Measurements from ENCODE around the gene SYNJ2.
"Not testable (repeated sequence)": the region's sequence is repeated elsewhere in the genome, so short reads cannot be mapped to it uniquely, and the experiment has no call there.

The SYNJ2 gene

DNA sequence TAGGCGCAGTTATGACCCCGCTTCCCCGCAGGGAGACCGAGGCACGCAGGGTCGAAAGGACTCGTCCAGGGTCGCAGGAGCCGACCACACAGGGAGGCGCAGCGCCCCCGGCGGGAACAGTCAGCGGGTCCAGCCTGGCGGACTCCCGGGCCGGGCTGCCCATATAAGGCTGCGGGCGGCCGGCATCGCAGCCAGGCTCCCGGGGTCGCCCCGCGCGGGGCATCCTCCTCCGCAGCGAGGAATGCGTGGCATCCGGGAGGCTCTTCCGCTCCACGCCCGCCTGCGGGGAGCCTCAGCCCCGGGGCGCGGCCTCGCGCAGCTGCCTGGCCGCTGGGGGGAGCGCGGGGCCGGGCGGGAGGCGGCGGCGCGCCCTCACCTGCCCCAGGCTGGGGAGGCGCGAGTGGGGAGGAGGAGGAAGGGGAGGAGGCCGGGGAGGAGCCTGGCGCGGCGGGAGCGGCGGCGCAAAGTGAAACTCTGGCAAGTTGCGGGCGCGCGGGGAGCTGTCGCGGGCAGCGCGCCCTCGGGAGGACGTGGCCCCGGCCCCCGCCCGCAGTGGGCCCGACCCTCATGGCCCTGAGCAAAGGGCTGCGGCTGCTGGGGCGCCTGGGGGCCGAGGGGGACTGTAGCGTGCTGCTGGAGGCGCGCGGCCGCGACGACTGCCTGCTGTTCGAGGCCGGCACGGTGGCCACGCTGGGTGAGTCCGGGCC, at the start of gene SYNJ2:
TSS of gene SYNJ2 (plus strand) at position 469 of the 707 bp plus-strand sequence. CDS start at position 568, 99 bp downstream.
- peak; percentile 83 for DNase-seq

DNA sequence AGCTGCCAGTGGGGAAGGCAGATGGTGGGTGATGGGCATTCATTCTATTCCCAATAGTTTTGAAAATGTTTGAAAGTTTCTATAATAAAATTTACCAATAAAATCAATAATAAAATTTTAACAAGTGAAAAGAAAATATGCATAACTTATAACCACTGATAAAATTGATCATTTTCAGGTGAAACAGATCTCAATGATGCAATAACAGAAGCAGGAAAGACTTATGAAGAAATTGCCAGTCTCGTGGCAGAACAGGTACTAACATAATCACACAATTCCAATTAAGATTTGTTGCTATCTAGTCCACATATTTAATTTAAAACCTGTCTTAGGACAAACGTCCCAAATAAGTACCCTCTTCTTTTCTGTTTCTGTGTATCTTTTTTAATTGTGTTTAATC, 45.9 kb upstream of the SYNJ2 start:
- DNase-seq: no peak

GRCh38 chr6:157937318-157937717, 44.3 kb upstream of the SYNJ2 start:
- no peak for DNase-seq

DNA sequence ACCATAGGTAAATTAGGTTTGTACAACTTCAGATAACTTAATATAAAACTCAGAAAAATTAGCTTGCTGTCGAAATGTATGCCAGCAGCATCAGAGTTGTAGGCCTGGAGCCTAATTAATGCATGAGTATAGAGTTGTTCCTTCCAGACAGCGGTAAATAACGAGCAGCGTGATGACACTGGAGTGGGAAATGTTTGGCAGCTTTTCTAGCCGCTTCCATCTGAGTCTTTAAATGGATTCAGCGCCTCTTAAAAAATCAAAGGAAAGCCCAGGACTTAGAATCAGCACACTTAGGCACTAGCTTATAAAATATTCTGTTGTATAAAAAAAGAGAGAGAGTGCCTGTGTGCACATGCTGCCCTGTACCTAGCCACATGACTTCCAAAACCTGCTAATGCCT, 43.7 kb upstream of the SYNJ2 start:
- no peak for DNase-seq

DNA sequence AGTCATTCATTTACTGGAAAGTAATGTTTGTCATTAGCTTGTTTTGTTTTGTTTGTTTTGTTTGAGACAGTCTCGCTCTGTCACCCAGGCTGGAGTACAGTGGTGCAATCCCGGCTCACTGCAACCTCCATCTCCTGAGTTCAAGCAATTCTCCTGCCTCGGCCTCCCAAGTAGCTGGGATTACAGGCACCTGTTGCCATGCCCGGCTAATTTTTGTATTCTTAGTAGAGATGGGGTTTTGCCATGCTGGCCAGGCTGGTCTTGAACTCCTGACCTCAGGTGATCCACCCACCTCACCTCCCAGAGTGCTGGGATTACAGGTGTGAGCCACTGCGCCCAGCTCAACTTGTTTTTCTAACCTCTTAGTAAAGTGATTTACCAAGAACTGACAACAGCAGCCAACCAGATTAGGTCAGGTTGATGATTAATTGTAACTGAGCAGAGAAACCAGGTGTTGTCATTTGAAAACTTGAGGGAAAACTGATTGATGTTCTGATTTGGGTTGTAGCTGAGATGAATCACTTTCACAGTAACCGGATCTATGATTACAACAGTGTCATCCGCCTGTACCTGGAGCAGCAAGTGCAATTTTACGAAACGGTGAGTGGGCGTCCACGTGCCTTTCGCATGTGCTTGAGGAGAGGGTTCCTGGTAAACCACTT, 41.2 kb upstream of the SYNJ2 start:
- peak; percentile 71 for DNase-seq

GRCh38 chr6:157941101-157941863, 40.4 kb upstream of the SYNJ2 start:
- no peak for DNase-seq

DNA sequence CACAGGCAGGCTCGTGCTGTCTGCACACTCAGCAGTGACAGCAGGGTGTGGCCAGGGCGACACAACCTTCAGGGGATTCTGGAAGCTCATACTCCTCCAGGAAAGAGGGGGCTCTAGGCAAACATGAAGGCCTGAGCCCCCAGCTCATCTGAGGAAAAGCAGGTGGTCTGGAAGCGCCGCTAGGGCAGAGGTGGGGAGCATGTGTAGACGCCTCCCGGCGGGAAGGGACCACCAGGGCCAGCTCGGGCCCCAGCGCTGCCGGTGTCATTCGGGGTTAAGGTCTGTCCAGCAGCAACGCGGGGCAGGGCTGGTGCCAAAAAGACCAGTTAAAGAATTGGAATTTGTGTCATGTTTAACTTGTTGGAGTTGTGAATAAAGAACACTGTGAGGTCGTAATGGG, 39.3 kb upstream of the SYNJ2 start:
- DNase-seq: no peak

DNA sequence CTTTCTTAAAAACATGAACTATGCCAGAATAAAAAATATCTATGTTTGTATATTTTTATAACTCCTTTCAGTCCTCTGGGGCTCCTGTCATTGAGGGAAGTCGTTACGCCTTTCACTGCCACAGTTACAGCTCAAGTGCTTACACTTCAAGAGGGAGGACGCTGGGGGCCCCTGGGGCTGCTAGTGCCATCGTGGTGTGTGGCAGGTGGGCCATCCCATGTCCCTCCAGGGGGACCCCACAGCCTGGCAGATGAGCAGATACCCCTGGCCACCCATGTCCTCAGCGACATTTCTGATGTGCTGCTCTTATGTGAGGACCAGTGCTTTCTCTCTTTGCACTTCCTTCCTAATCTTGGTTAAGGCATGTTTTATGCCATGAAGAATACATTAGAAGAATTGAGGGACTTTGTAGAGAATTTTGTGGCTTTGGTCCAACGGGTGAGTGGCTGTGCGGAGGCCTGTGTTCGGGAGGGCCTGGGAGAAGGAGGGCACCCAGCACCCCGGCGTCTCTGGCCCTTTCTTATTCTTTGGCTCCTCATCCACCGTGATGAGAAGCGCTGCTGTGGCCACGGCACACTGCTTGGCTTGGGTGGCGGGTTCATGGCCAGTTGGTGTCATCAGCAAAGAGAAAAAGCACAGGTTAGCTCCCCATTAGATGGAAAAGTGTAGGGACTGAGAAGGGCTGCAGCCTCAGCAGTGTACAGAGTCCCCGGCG, 38.3 kb upstream of the SYNJ2 start:
- DNase-seq: no peak

GRCh38 chr6:157943964-157944283, 37.7 kb upstream of the SYNJ2 start:
- no peak for DNase-seq

DNA sequence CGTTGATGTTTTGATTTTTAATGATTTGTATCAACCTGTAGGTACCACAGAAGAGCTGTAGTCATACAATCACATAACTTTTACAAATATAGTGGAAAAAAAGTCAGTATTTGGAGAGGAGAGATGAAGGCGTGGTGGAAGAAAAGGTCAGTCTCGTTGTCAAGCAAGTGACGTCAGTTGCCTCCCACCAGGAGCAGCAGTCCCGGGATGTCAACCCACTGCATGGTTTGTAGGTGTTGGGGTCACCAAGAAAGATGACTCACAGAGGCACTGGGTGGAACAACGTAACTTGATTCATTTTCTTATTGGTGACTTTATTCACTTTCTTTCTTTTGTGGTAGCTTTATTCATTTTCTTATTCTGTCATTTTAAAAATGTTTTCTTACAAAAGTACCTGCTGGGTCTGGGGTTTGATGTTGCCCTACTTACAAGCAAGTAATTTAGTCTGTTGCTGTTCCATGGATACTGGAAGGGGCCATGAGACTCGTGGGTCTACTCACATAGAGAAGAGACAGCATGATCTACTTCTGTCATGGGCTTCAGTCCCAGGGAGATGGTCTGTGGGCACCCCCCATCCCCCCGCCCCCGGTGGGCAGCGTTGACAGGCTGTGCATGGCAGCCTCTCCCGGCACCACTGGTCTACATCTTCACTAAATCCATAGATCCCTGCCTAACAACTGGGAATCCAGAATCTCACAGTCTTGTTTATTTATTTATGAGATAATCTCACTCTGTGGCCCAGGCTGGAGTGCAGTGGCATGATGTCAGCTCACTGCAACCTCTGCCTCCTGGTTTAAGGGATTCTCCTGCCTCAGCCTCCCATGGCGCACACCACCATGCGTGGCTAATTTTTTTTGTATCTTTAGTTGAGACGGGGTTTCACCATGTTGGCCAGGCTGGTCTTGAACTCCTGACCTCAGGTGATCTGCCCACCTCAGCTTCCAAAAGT, 36.4 kb upstream of the SYNJ2 start:
- DNase-seq: peak; percentile 60

DNA sequence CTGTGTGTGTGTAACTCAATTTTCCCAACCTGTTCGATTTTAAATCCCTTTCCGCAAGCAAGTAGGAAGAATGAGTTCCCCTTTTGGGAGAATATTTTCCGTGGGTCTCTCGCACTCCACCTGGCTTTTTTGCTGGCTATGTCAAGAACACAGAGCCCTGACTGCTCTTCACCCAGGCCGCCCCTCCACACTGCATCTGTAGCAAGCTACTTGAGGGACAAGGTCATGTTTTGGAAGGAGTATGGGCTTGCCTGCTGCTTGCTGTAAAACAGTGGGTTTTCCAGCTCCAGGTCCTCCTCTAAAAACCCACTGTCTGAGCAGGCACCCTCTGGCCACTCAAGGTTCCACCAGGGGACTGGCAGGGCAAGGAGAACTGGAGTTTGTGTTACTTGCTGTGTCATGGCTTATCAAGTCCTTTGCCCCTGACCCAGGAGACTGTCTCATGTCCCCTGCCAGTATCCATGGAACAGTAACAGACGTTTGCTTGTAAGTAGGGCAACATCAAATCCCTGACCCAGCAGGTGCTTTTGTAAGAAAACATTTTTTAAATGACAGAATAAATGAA, 35.5 kb upstream of the SYNJ2 start:
- no peak for DNase-seq

DNA sequence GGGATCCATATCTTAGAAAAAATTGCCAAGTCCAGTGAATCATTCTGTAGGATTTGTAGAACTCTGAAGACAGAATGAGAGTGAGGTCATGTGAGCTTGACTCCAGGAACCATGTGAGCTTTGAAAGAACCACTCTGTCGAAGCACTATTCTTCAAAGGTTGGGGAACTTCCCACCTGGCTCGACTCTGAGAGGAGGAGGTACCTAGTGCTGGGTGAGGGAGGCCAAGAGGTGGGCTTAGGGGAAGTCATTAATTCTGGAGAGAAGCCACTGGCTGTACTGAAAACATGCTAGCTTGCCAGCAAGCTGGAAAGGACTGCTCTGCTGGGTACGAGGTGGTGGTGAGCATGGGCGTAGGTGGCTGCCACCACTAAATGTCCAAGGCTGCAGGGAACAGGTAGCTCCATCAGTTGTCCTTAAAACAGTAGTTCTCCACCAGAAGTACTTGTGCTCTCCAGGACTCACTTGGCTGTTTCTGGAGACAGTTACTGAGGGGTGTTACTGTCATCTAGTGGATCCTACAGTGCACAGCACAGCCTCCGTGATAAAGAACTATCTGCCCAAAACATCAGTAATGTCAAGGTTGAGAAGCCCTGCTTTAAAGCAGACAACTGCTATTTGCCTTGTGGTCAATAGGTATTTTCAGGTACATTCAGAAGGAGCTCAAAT, 34.7 kb upstream of the SYNJ2 start:
- no peak for DNase-seq

- DNase-seq: not testable (repeated sequence)
These were observed 30.8 kb upstream of the SYNJ2 start for GRCh38 chr6:157950899-157951298.

DNA sequence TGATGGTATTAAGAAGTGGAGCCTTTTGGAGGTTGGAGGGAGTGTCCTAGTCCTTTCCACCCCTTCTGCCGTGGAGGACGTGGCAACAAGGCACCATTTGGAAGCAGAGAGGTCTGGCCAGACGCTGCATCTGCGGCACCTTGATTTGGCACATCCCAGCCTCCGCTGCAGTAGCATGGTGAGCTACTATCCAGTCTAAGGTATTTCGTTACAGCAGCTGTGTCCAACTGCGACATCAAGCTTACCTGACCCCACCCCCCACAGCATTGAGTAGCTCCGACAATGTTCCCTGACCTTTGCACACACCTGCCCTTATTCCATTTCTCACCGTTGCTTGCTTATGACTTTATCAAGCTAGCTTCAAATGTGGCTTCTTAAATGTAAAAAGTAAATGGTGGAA, 29.8 kb upstream of the SYNJ2 start:
- no peak for DNase-seq

DNA sequence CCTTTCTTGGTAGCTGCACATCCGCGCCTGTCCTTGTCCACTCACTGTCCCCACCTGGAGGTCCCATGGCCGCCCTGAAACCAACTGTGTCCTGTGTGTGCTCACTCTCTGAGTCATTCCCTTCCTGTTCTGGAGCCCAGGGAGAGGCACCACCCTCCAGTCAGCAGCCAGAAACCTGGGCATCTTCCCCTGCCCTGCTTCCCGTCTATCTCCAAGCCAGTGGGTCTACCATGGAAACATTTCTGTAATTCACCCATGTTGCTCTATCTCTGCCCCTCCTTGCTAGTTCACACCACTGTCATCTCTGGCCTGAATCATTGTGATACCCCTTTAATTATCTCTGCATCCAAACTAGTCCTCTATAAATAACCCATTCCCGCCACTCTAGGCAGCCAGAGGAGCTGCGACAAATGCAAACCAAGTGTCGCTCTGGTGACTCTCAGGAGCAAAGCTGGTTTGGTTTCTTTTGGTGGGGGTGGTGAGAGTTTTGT, 28.8 kb upstream of the SYNJ2 start:
- no peak for DNase-seq

DNA sequence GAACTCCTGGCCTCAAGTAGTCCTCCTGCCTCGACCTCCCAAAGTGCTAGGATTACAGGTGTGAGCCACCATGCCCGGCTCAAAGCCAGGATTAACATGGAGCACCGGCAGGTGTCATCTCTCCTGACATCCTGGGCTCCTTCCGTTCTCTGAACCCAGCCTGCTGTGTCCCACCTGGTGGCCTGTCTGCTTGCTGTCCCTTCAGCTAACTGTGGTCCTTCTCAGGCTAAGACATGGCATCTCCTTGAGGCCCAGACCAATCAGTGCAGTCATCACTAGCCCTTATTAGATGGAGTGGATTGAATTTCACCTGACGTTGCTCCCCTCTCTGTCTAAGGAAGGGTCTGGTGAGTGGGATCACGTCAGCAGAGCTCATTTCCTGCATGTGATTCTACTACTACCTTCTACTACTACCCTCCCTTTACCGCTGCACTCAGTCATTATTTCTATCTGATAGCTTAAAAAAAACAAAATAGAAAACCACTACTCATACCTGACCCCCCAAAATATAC, 28.0 kb upstream of the SYNJ2 start:
- no peak for DNase-seq

DNA sequence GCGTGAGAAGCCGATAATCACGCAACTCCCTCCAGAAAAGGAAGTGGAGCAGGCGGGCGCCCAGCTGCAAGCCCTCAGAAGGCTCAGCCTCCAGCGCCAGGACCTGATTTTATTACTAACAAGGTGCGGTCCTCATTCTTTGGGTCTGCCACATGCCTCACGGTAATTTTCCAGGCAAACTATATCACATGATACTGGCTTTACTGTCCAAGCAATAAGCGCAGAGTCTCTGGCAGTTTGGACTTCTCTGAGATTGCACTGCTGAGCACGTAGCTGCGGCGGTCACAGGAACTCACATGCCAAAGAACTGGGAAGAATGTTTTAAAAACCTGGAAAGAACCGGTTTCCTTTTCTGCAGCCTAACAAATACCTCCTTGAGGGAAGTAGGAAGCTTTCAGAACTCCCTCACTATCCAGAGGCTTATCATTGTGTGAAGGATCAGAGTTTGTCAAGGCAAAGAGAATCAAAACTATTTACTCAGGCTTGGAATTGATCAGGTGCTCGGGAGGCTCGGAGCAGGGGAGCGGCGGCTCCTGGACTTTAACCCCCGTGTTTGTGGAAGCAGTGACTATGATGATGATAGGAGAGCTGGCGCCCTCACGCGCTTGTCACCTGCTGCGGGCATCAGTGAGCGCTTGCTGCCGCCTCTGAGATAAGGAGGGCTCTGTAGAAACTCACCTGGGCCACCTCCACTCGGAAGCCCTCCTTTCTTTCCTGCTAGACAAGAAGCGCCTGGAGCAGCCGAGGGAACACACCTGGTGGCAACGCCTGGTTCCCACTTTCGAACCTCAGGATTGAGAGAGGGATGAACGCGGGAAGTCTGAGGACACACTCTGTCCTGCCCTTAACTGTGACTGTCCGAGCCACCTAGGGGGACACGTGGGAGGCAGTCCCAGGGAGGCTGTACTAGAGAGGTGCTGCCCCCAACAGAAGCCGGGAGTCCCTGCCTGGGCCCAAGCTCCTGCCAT, 27.2 kb upstream of the SYNJ2 start:
- DNase-seq: no peak

DNA sequence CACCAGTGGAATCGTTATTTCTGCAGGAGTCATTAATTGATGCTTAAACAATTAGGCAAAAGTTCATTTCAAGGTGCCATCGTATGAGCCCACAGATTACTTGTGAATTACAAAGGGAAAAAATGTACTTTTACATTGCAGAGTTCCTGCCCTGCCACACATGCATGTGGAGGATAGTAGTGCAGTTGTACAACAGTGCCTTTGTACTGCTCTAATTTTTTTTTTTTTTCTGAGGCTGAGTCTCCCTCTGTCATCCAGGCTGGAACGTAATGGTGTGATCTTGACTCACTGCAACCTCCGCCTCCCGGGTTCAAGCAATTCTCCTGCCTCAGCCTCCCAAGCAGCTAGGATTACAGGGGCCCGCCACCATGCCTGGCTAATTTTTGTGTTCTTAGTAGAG, 26.0 kb upstream of the SYNJ2 start:
- no peak for DNase-seq

DNA sequence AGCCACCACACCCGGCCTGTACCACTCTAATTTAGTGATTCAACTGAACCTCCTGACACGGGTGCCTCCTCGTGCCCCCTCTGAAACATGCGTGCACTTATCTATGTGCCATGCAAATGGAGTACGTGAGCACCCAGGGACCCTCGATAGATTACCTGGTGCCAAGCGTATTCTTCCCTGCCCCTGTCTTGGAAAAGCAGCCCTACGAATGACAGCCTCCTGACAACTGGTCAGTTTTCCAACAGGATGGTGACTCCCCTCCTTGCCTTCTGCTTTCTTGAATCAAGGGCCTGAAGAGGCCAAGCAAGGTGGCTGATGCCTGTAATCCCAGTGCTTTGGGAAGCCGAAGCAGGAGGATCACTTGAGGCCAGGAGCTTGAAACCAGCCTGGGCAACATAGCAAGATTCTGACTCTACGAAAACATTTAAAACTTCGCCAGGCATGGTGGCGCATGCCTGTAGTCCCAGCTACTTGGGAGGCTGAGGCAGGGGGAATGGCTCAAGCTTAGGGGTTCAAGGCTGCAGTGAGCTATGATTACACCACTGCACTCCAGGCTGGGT, 25.4 kb upstream of the SYNJ2 start:
- no peak for DNase-seq

Measured in activated naive CD4-positive, alpha-beta T cell treated with Interleukin-2 at 50 U/mL for 16 hours (primary cell).